ENCODE measurements around the gene NKX1-2. TPM values are rescaled to one million over a fixed set of nuclear protein-coding genes. Genes with fewer than 3 reads are reported as not detected.

Gene NKX1-2
- total and polyA plus RNA-seq, 10 donors, result not detected

GRCh38 chr10:124428207-124428777, 21.5 kb downstream of the NKX1-2 start:
- peaks cover 0 to 46% (median 0%) of the 10 kb centered on the region in 7 donors for H3K27me3 ChIP-seq (replicated peaks in 1 of 7)
- H3K4me3 ChIP-seq, result no peak overlapping the region
- H3K36me3 ChIP-seq, result no peaks in the 10 kb centered on the region
- WGBS, 5 donors, result 45 to 60% (median 53%) methylated on average over 3 of the region's 3 CpGs
- intact Hi-C loops (cut with DNase I; ENCODE audit: low total_unique reads), result no loop called here
- H3K4me1 ChIP-seq, result no peaks in the 10 kb centered on the region
- H3K9me3 ChIP-seq, result no peaks in the 10 kb centered on the region
- TF ChIP-seq POLR2AphosphoS5 (IDR thresholded peaks at IDR 0.05), result no peak
- no peak for TF ChIP-seq POLR2A (IDR thresholded peaks at IDR 0.05)
- no peak for TF ChIP-seq CTCF (IDR thresholded peaks at IDR 0.05 in 8 of 11, conservative IDR thresholded peaks at IDR 0.05 in 3 of 11)
- no peak for DNase-seq
- H3K27ac ChIP-seq, result no peak overlapping the region

- no peaks in the 10 kb centered on the region for H3K4me1 ChIP-seq
- no peak overlapping the region for H3K4me3 ChIP-seq
- TF ChIP-seq POLR2A (IDR thresholded peaks at IDR 0.05), result no peak
- TF ChIP-seq POLR2AphosphoS5 (IDR thresholded peaks at IDR 0.05), result no peak
- no peak for TF ChIP-seq CTCF (IDR thresholded peaks at IDR 0.05 in 8 of 11, conservative IDR thresholded peaks at IDR 0.05 in 3 of 11)
- peaks cover 0 to 69% (median 3%) of the 10 kb centered on the region in 7 donors for H3K27me3 ChIP-seq (replicated peaks in 1 of 7)
- intact Hi-C loops (cut with DNase I; ENCODE audit: low total_unique reads), result no loop called here
- H3K9me3 ChIP-seq, result no peaks in the 10 kb centered on the region
- H3K36me3 ChIP-seq, result no peaks in the 10 kb centered on the region
- 90 to 95% (median 92%) methylated on average over 4 of the region's 4 CpGs for whole genome bisulfite sequencing, 5 donors
- H3K27ac ChIP-seq, result no peak overlapping the region
- peak; percentile 2 for DNase-seq
Observed at GRCh38 chr10:124425227-124425962, 24.4 kb downstream of the NKX1-2 start.

GRCh38 chr10:124423813-124424212, 26.0 kb downstream of the NKX1-2 start:
- Histone ChIP-seq H3K27ac (no peak overlapping the region), H3K9me3 (no peaks in the 10 kb centered on the region), H3K36me3 (no peaks in the 10 kb centered on the region), H3K4me3 (no peak overlapping the region), H3K4me1 (peaks cover 0 to 9% (median 5%) of the 10 kb centered on the region in 6 donors), H3K27me3 (replicated peaks in 1 of 7) (peaks cover 0 to 76% (median 3%) of the 10 kb centered on the region in 7 donors)
- 84 to 95% (median 87%) methylated on average over 5 of the region's 5 CpGs for WGBS, 5 donors
- TF ChIP-seq POLR2AphosphoS5 (IDR thresholded peaks at IDR 0.05) (no peak), CTCF (IDR thresholded peaks at IDR 0.05 in 8 of 11, conservative IDR thresholded peaks at IDR 0.05 in 3 of 11) (no peak)
- intact Hi-C loops (cut with DNase I; ENCODE audit: low total_unique reads), result no loop called here
- DNase-seq, result no peak

GRCh38 chr10:124422742-124423141, 27.1 kb downstream of the NKX1-2 start:
- no peak overlapping the region for H3K27ac ChIP-seq
- no peaks in the 10 kb centered on the region for H3K36me3 ChIP-seq
- intact Hi-C loops (cut with DNase I; ENCODE audit: low total_unique reads), result no loop called here
- H3K27me3 ChIP-seq (replicated peaks in 1 of 7), result peaks cover 0 to 76% (median 3%) of the 10 kb centered on the region in 7 donors
- TF ChIP-seq POLR2AphosphoS5 (IDR thresholded peaks at IDR 0.05), result no peak
- TF ChIP-seq CTCF (IDR thresholded peaks at IDR 0.05 in 8 of 11, conservative IDR thresholded peaks at IDR 0.05 in 3 of 11), result no peak
- TF ChIP-seq POLR2A (IDR thresholded peaks at IDR 0.05), result no peak
- peak; percentile 19 for DNase-seq
- no peaks in the 10 kb centered on the region for H3K9me3 ChIP-seq
- 70 to 77% (median 73%) methylated on average over 12 of the region's 12 CpGs for WGBS, 5 donors
- peaks cover 2 to 15% (median 10%) of the 10 kb centered on the region in 6 donors for H3K4me1 ChIP-seq
- no peak overlapping the region for H3K4me3 ChIP-seq

All from spleen (tissue), 11 donors.